HepG2 (cell line): ENCODE results near the gene CPLANE2. TPM values are rescaled to one million over a fixed set of nuclear protein-coding genes. Genes with fewer than 3 reads are reported as not detected.

Experiments used
- DR1 ChIP-seq: sonication (generic); formaldehyde crosslinking; IDR thresholded peaks from 2 replicates; pipeline ENCODE4 v1.8.0; 2021; ENCODE audit warnings: mild to moderate bottlenecking, missing genetic modification reagents, inconsistent platforms
- EEA1 ChIP-seq: sonication (generic); formaldehyde crosslinking; IDR thresholded peaks from 2 replicates; pipeline ENCODE4 v1.5.1; 2020; ENCODE audit warnings: mild to moderate bottlenecking, missing genetic modification reagents, borderline replicate concordance
- GLMP ChIP-seq: sonication (generic); formaldehyde crosslinking; IDR thresholded peaks from 2 replicates; pipeline ENCODE4 v1.9.0; 2021; ENCODE audit warnings: missing genetic modification reagents, mild to moderate bottlenecking, borderline replicate concordance
- HNF1A ChIP-seq, 2 experiments: sonication (generic) in 1 of 2; formaldehyde crosslinking in 1 of 2; IDR thresholded peaks; 2 replicates each; pipeline versions ENCODE4 v1.4.0 to v1.6.1; 2016 to 2020; ENCODE audit warnings: borderline replicate concordance in 1 of 2, low read depth in 1 of 2, mild to moderate bottlenecking in 1 of 2, missing genetic modification reagents in 1 of 2
- LCORL ChIP-seq, 2 experiments: fragments of 450-650 bp in 1 of 2; sonication (generic) in 1 of 2; formaldehyde crosslinking in 1 of 2; IDR thresholded peaks; 2 replicates each; pipeline versions ENCODE4 v1.5.0 to v1.6.1; 2017 to 2020; ENCODE audit warnings: antibody characterized with exemption in 1 of 2, missing genetic modification reagents in 1 of 2
- MAFK ChIP-seq, 2 experiments: IDR thresholded peaks in 1 of 2; conservative IDR thresholded peaks in 1 of 2; 2 replicates each; pipeline ENCODE4 v1.6.1; 2011; ENCODE audit warnings: improper control_type of control experiment in 2 of 2, low read length in 2 of 2
- NFKB2 ChIP-seq: sonication (generic); formaldehyde crosslinking; IDR thresholded peaks from 2 replicates; pipeline ENCODE4 v1.4.0; 2020; ENCODE audit warnings: missing genetic modification reagents, borderline replicate concordance
- NFYB ChIP-seq: sonication (generic); formaldehyde crosslinking; IDR thresholded peaks from 2 replicates; pipeline ENCODE4 v1.4.0; 2020; ENCODE audit warnings: missing genetic modification reagents
- PPARG ChIP-seq: conservative IDR thresholded peaks from 2 replicates; pipeline ENCODE4 v1.6.1; 2016; ENCODE audit warnings: missing biosample characterization, missing genetic modification reagents
- RAD21 ChIP-seq: fragments of 450-650 bp; formaldehyde crosslinking; IDR thresholded peaks from 2 replicates; pipeline ENCODE4 v1.5.0; 2020; ENCODE audit warnings: mild to moderate bottlenecking
- SIN3A ChIP-seq: IDR thresholded peaks from 2 replicates; pipeline ENCODE4 v1.6.1; 2011; ENCODE audit warnings: low read depth, mild to moderate bottlenecking, control low read depth, low read length, borderline replicate concordance
- SMC3 ChIP-seq: IDR thresholded peaks from 2 replicates; pipeline ENCODE4 v1.6.1; 2011; ENCODE audit warnings: low read length, improper control_type of control experiment
- TFDP2 ChIP-seq: sonication (generic); formaldehyde crosslinking; IDR thresholded peaks from 2 replicates; pipeline ENCODE4 v1.4.0; 2020; ENCODE audit warnings: missing genetic modification reagents
- ZFP90 ChIP-seq: sonication (generic); formaldehyde crosslinking; IDR thresholded peaks from 2 replicates; pipeline ENCODE4 v1.8.0; 2022; ENCODE audit warnings: missing genetic modification reagents, mild to moderate bottlenecking, inconsistent platforms, borderline replicate concordance
- polyA plus RNA-seq, 8 experiments: library from polyadenylated mRNA; depleted of rRNA in 3 of 8; stranded (reverse) in 7 of 8; unstranded in 1 of 8; fragments of >200 nt; fragmentation: Illumina TruSeq in 4 of 8; extraction: Trizol in 4 of 8; gene quantifications; 2 replicates each; pipeline versions ENCODE4 v1.2.1 to v1.2.3, GENCODE V29; 2011 to 2016; ENCODE audit warnings: low read depth in 4 of 8, missing spikeins in 1 of 8, mixed read lengths in 1 of 8; ENCODE audit not compliant: insufficient read depth in 1 of 8
- total RNA-seq, 5 experiments: library from RNA; depleted of rRNA; stranded (reverse); fragments of >200 nt; fragmentation: Illumina TruSeq; extraction: Trizol; gene quantifications; 2 replicates each; pipeline ENCODE4 v1.2.3, GENCODE V29; 2016; ENCODE audit warnings: low read depth in 1 of 5
- TF ChIP-seq, protein P1 (sequence below): sonication (generic); formaldehyde crosslinking; IDR thresholded peaks from 2 replicates; pipeline ENCODE4 v1.8.0; 2022; ENCODE audit warnings: missing genetic modification reagents, mild to moderate bottlenecking, inconsistent platforms, borderline replicate concordance
- TF ChIP-seq, protein P2 (sequence below): sonication (generic); formaldehyde crosslinking; IDR thresholded peaks from 2 replicates; pipeline ENCODE4 v1.9.0; 2021; ENCODE audit warnings: missing genetic modification reagents, borderline replicate concordance

Gene CPLANE2
- total and polyA plus RNA-seq, 2 of the 13 experiments (the other 11 are each of a cell fraction or from before 2014, with no cell fraction given): 0.29 to 1.6 TPM

DNA sequence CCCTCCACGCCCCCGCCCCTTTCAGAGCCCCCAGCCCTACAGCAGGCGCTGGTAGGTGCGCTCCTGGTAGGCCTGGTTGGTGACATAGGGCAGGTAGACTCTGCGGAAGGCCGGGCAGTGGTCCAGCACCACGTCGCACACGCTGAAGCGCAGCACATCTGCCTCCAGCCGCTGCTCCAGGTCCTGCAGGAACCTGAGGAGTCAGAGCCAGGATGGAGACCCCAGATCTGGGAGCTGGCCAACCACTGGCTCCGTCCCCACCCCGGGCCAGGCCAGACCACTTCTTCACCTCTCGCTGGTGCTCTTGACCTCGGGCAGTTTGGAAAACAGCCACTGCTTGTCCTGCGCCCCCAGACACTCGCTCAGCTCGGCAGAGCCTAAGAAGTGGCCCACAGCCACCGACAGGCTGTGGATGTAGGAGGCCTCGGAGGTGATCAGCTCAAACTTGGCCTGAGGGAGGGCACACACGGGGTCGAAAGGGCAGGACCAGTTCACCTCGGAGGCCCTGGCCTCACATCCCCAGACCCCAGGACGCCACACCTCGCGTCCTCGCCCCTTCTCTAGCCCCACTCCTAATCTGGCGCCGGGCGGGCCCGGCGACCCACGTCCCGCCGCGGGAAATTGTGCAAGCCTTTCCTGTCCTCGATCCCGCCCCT lies 31.0 kb downstream of the CPLANE2 start (continued):
- TF ChIP-seq ZFP90 (no peak), GLMP (no peak), MAFK (conservative IDR thresholded peaks at IDR 0.05 in 1 of 2, IDR thresholded peaks at IDR 0.05 in 1 of 2; ENCODE audit: low read length in 2 of 2) (no peak), PPARG (CRISPR knock-in tag) (no peak), DR1 (no peak), SMC3 (no peak), NFKB2 (CRISPR knock-in tag) (no peak), EEA1 (CRISPR knock-in tag) (no peak), NFYB (CRISPR knock-in tag) (no peak), TFDP2 (CRISPR knock-in tag) (peak; percentile 29; the same call in 1 of the 2 replicates), RAD21 (CRISPR knock-in tag) (no peak), LCORL (IDR thresholded peaks at IDR 0.05) (no peak), LCORL (CRISPR knock-in tag; IDR thresholded peaks at IDR 0.05) (no peak), SIN3A (no peak), HNF1A (IDR thresholded peaks at IDR 0.05; ENCODE audit: low read depth) (no peak), HNF1A (CRISPR knock-in tag; IDR thresholded peaks at IDR 0.05; ENCODE audit: borderline replicate concordance) (no peak)
- TF ChIP-seq, protein P1, sequence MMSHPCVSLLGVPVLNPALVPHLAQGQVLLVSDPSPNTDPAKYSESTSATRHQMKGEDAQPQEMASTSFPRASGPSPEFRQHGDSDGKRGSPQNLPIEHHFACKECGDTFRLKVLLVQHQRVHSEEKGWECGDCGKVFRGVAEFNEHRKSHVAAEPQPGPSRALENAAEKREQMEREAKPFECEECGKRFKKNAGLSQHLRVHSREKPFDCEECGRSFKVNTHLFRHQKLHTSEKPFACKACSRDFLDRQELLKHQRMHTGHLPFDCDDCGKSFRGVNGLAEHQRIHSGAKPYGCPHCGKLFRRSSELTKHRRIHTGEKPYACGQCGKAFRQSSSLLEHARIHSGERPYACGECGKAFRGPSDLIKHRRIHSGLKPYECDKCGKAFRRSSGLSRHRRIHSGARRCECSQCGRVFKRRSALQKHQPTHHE (CRISPR knock-in tag): no peak
- TF ChIP-seq, protein P2, sequence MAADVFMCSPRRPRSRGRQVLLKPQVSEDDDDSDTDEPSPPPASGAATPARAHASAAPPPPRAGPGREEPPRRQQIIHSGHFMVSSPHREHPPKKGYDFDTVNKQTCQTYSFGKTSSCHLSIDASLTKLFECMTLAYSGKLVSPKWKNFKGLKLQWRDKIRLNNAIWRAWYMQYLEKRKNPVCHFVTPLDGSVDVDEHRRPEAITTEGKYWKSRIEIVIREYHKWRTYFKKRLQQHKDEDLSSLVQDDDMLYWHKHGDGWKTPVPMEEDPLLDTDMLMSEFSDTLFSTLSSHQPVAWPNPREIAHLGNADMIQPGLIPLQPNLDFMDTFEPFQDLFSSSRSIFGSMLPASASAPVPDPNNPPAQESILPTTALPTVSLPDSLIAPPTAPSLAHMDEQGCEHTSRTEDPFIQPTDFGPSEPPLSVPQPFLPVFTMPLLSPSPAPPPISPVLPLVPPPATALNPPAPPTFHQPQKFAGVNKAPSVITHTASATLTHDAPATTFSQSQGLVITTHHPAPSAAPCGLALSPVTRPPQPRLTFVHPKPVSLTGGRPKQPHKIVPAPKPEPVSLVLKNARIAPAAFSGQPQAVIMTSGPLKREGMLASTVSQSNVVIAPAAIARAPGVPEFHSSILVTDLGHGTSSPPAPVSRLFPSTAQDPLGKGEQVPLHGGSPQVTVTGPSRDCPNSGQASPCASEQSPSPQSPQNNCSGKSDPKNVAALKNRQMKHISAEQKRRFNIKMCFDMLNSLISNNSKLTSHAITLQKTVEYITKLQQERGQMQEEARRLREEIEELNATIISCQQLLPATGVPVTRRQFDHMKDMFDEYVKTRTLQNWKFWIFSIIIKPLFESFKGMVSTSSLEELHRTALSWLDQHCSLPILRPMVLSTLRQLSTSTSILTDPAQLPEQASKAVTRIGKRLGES (CRISPR knock-in tag): no peak
